HG03159 (cell line): ENCODE data around the gene ZNF296.

Experiments used
- ATAC-seq: cut with Tn5 transposase; IDR thresholded peaks from one replicate; pipeline ENCODE4 v1.9.1; 2021; ENCODE audit warnings: mild to moderate bottlenecking, moderate library complexity; ENCODE audit not compliant: unreplicated experiment

Gene ZNF296

GRCh38 chr19:45061965-45062364 is 14.3 kb downstream of the ZNF296 start:
- no peak for ATAC-seq

GRCh38 chr19:45059258-45059965 is 16.9 kb downstream of the ZNF296 start:
- ATAC-seq: no peak

- ATAC-seq: no peak
Observed at GRCh38 chr19:45058622-45059159, 17.6 kb downstream of the ZNF296 start.

GRCh38 chr19:45057444-45057843 is 18.8 kb downstream of the ZNF296 start:
- no peak for ATAC-seq

GRCh38 chr19:45056831-45057230 is 19.4 kb downstream of the ZNF296 start:
- no peak for ATAC-seq

- ATAC-seq: no peak
Observed at GRCh38 chr19:45051929-45052579, 24.2 kb downstream of the ZNF296 start.

- ATAC-seq: no peak
Observed at GRCh38 chr19:45050036-45050435, 26.2 kb downstream of the ZNF296 start.

GRCh38 chr19:45049073-45049736 is 27.1 kb downstream of the ZNF296 start:
- ATAC-seq: no peak

GRCh38 chr19:45047188-45047797 is 29.0 kb downstream of the ZNF296 start:
- ATAC-seq: no peak

- no peak for ATAC-seq
Observed at GRCh38 chr19:45046355-45046754, 29.9 kb downstream of the ZNF296 start.

GRCh38 chr19:45045671-45046353 is 30.5 kb downstream of the ZNF296 start:
- ATAC-seq: no peak

GRCh38 chr19:45041125-45041524 is 35.2 kb downstream of the ZNF296 start:
- no peak for ATAC-seq

- ATAC-seq: no peak
Observed at GRCh38 chr19:45040059-45040771, 36.1 kb downstream of the ZNF296 start.

GRCh38 chr19:45038931-45039893 is 37.1 kb downstream of the ZNF296 start, which contains the start of gene CLASRP:
Gene CLASRP, plus strand, starts transcription at chr19:45039045. Its CDS starts 1,168 bp downstream, at chr19:45040213.
- peak; percentile 84 for ATAC-seq

- ATAC-seq: no peak
Observed at GRCh38 chr19:45037393-45038169, 38.7 kb downstream of the ZNF296 start.

- no peak for ATAC-seq
Observed at GRCh38 chr19:45035755-45036154, 40.5 kb downstream of the ZNF296 start.

GRCh38 chr19:45032421-45032820 is 43.9 kb downstream of the ZNF296 start:
- no peak for ATAC-seq

GRCh38 chr19:45030825-45031224 is 45.5 kb downstream of the ZNF296 start:
- ATAC-seq: no peak
